CD4-positive, alpha-beta memory T cell (primary cell): Measurements from ENCODE around the gene CMTM8. TPM values are rescaled to one million over a fixed set of nuclear protein-coding genes. Genes with fewer than 3 reads are reported as not detected.
"Not testable (repeated sequence)": the region's sequence is repeated elsewhere in the genome, so short reads cannot be mapped to it uniquely, and the experiment has no call there.

ENCODE experiments used
- CTCF ChIA-PET: fragments of 350-600 bp; sonication (Branson Sonifier 250); formaldehyde crosslinking; loops from one replicate; lab custom pipeline; 2021; ENCODE audit warnings: inconsistent platforms; ENCODE audit not compliant: partially characterized antibody; lab: Charles Lee
- POLR2A ChIA-PET: fragments of 350-600 bp; sonication (Branson Sonifier 250); formaldehyde crosslinking; loops from one replicate; lab custom pipeline; 2021; ENCODE audit not compliant: partially characterized antibody; lab: Charles Lee
- DNase-seq, 5 donors: peaks; one replicate each; pipeline versions ENCODE4 v3.0.0 to v3.0.0-alpha.2; 2020 to 2022; ENCODE audit warnings: mixed read lengths in 1 of 5
- H3K27ac ChIP-seq: one replicate; pipeline ENCODE4 v1.7.0; 2013; ENCODE audit warnings: low read depth, low read length
- H3K27me3 ChIP-seq: 2 replicates; pipeline ENCODE4 v1.7.0; 2013; ENCODE audit warnings: mild to moderate bottlenecking, low read length, moderate library complexity; ENCODE audit not compliant: insufficient read depth
- H3K36me3 ChIP-seq: 2 replicates; pipeline ENCODE4 v1.7.0; 2013; ENCODE audit warnings: mild to moderate bottlenecking, low read length, moderate library complexity; ENCODE audit not compliant: insufficient read depth
- H3K4me1 ChIP-seq: 2 replicates; pipeline ENCODE4 v1.7.0; 2013; ENCODE audit warnings: mild to moderate bottlenecking, low read length, moderate library complexity; ENCODE audit not compliant: insufficient read depth
- H3K4me3 ChIP-seq, 2 donors: one replicate each; pipeline ENCODE4 v1.7.0; 2013; ENCODE audit warnings: low read length in 2 of 2, mild to moderate bottlenecking in 1 of 2
- H3K9me3 ChIP-seq, 2 donors: one replicate each; pipeline ENCODE4 v1.7.0; 2013; ENCODE audit warnings: low read length in 2 of 2, control low read depth in 1 of 2; ENCODE audit not compliant: control insufficient read depth in 1 of 2
- H3K27ac Mint-ChIP-seq, 7 donors: one replicate each; pipeline ENCODE4 v1.8.0; 2020 to 2021; ENCODE audit warnings: mixed read lengths in 7 of 7, mild to moderate bottlenecking in 6 of 7, inconsistent platforms in 3 of 7, moderate library complexity in 3 of 7
- H3K27me3 Mint-ChIP-seq, 2 donors: one replicate each; pipeline ENCODE4 v1.8.0; 2020 to 2021; ENCODE audit warnings: mixed read lengths in 2 of 2
- H3K36me3 Mint-ChIP-seq, 2 donors: one replicate each; pipeline ENCODE4 v1.8.0; 2020 to 2021; ENCODE audit warnings: mixed read lengths in 2 of 2, inconsistent platforms in 1 of 2, mild to moderate bottlenecking in 1 of 2
- H3K4me1 Mint-ChIP-seq, 4 donors: one replicate each; pipeline ENCODE4 v1.8.0; 2020 to 2021; ENCODE audit warnings: mixed read lengths in 4 of 4, mild to moderate bottlenecking in 1 of 4
- H3K4me3 Mint-ChIP-seq, 8 donors: one replicate each; pipeline ENCODE4 v1.8.0; 2020 to 2021; ENCODE audit warnings: mixed read lengths in 8 of 8, mild to moderate bottlenecking in 7 of 8, moderate library complexity in 6 of 8, inconsistent platforms in 3 of 8
- H3K9me3 Mint-ChIP-seq, 8 donors: one replicate each; pipeline ENCODE4 v1.8.0; 2020 to 2021; ENCODE audit warnings: mixed read lengths in 8 of 8, mild to moderate bottlenecking in 5 of 8, inconsistent platforms in 3 of 8, moderate library complexity in 1 of 8
- intact Hi-C: fragments of 100-400 bp; cut with micrococcal nuclease; formaldehyde crosslinking; loops from one replicate; pipeline ENCODE4 v1.15.1; 2023
- polyA plus RNA-seq, 2 donors: library from polyadenylated mRNA; unstranded; fragments of 300-500 nt; fragmentation: Illumina TruSeq; gene quantifications; one replicate each; pipeline ENCODE4 v1.2.3, GENCODE V29; 2021
- total RNA-seq, 2 experiments: library from RNA; stranded (reverse); gene quantifications; one replicate each; pipeline ENCODE4 v1.2.3, GENCODE V29; 2021

Gene CMTM8
- total RNA-seq = 10 to 100 TPM; 16.8 to 17.8 TPM
- polyA plus RNA-seq = 10 to 100 TPM; 11.9 to 12.9 TPM

GRCh38 chr3:32238453-32239306 is at the start of gene CMTM8:
TSS of gene CMTM8 (plus strand) at chr3:32238680. CDS start at chr3:32238973, 293 bp downstream.
- Mint-ChIP-seq H3K27ac (peak within 1 kb of the TSS; percentile 41 to 91 (median 66)), H3K9me3 (peaks cover 0 to 3% (median 0%) of the 10 kb centered on the region in 8 donors), H3K4me3 (peak within 1 kb of the TSS; percentile 87 to 93 (median 90)), H3K4me1 (peaks cover 28 to 50% (median 41%) of the 10 kb centered on the region in 4 donors), H3K27me3 (no peaks in the 10 kb centered on the region), H3K36me3 (peaks cover 4 to 10% of the 10 kb centered on the region in 2 donors)
- Histone ChIP-seq H3K4me1 (peaks cover 35% of the 10 kb centered on the region), H3K27me3 (no peaks in the 10 kb centered on the region), H3K4me3 (peak within 1 kb of the TSS; percentile 58 to 63), H3K9me3 (no peaks in the 10 kb centered on the region), H3K36me3 (no peaks in the 10 kb centered on the region), H3K27ac (peak within 1 kb of the TSS; percentile 57)
- DNase-seq = peak; percentile 65 to 72 (median 67)
- intact Hi-C loops = loop anchor here (1.0 to 2.0 kb wide), 2 partner anchors 50 to 61 kb away; no protein-coding TSS in a partner anchor
- ChIA-PET POLR2A (interaction anchor here (0.7 to 3.3 kb wide), 12 partner anchors 11 to 446 kb away, joined by 3 to 15 read pairs (median 4); partner anchors contain the start of gene CNOT10), CTCF (interaction anchor here (1.0 to 6.6 kb wide), 19 partner anchors 9 to 176 kb away, joined by 3 to 72 read pairs (median 7); no protein-coding TSS in a partner anchor)

GRCh38 chr3:32189693-32190092 is 48.8 kb upstream of the CMTM8 start:
- peaks cover 5 to 12% of the 10 kb centered on the region in 2 donors for H3K27me3 Mint-ChIP-seq
- H3K9me3 Mint-ChIP-seq = no peaks in the 10 kb centered on the region
- Histone ChIP-seq H3K36me3 (no peaks in the 10 kb centered on the region), H3K4me3 (no peak overlapping the region), H3K27me3 (no peaks in the 10 kb centered on the region), H3K4me1 (no peaks in the 10 kb centered on the region), H3K27ac (no peak overlapping the region), H3K9me3 (no peaks in the 10 kb centered on the region)
- ChIA-PET CTCF (interaction anchor here (1.9 kb wide), 1 partner anchor 14 kb away, joined by 5 read pairs; no protein-coding TSS in a partner anchor), POLR2A (no interaction called here)
- no peak overlapping the region for H3K4me3 Mint-ChIP-seq
- intact Hi-C loops = no loop called here
- no peaks in the 10 kb centered on the region for H3K4me1 Mint-ChIP-seq
- DNase-seq = no peak
- H3K27ac Mint-ChIP-seq = no peak overlapping the region
- H3K36me3 Mint-ChIP-seq = no peaks in the 10 kb centered on the region

GRCh38 chr3:32190556-32190955 is 47.9 kb upstream of the CMTM8 start:
- intact Hi-C loops, H3K4me3 Mint-ChIP-seq, H3K4me1 Mint-ChIP-seq, H3K9me3 Mint-ChIP-seq, DNase-seq, H3K27me3 Mint-ChIP-seq, H3K4me3 ChIP-seq, H3K27ac Mint-ChIP-seq, H3K36me3 ChIP-seq, H3K27ac ChIP-seq, H3K36me3 Mint-ChIP-seq, H3K9me3 ChIP-seq, H3K27me3 ChIP-seq, POLR2A ChIA-PET, H3K4me1 ChIP-seq: not testable (repeated sequence)
- CTCF ChIA-PET = interaction anchor here (1.9 kb wide), 1 partner anchor 15 kb away, joined by 5 read pairs; no protein-coding TSS in a partner anchor

- ChIA-PET CTCF (no interaction called here), POLR2A (no interaction called here)
- no peak overlapping the region for H3K27ac ChIP-seq
- Mint-ChIP-seq H3K4me1 (no peaks in the 10 kb centered on the region), H3K27me3 (peaks cover 5 to 10% of the 10 kb centered on the region in 2 donors), H3K27ac (no peak overlapping the region), H3K36me3 (no peaks in the 10 kb centered on the region), H3K4me3 (no peak overlapping the region), H3K9me3 (no peaks in the 10 kb centered on the region)
- no peaks in the 10 kb centered on the region for H3K9me3 ChIP-seq
- no peaks in the 10 kb centered on the region for H3K4me1 ChIP-seq
- H3K27me3 ChIP-seq = no peaks in the 10 kb centered on the region
- H3K36me3 ChIP-seq = no peaks in the 10 kb centered on the region
- intact Hi-C loops = no loop called here
- DNase-seq = no peak
- H3K4me3 ChIP-seq = no peak overlapping the region
Measured at GRCh38 chr3:32193101-32193500, 45.4 kb upstream of the CMTM8 start.

- Histone ChIP-seq H3K27me3 (no peaks in the 10 kb centered on the region), H3K9me3 (no peaks in the 10 kb centered on the region), H3K4me3 (no peak overlapping the region), H3K4me1 (no peaks in the 10 kb centered on the region), H3K36me3 (no peaks in the 10 kb centered on the region), H3K27ac (no peak overlapping the region)
- no peak for DNase-seq
- H3K27me3 Mint-ChIP-seq = peaks cover 12 to 13% of the 10 kb centered on the region in 2 donors
- H3K27ac Mint-ChIP-seq = no peak overlapping the region
- no peaks in the 10 kb centered on the region for H3K9me3 Mint-ChIP-seq
- peak overlapping the region in 1 of 8 donors; percentile 11 for H3K4me3 Mint-ChIP-seq
- H3K4me1 Mint-ChIP-seq = no peaks in the 10 kb centered on the region
- no peaks in the 10 kb centered on the region for H3K36me3 Mint-ChIP-seq
- ChIA-PET CTCF (no interaction called here), POLR2A (no interaction called here)
- intact Hi-C loops = no loop called here
Measured at GRCh38 chr3:32194653-32195052, 43.8 kb upstream of the CMTM8 start.

GRCh38 chr3:32195995-32196540 is 42.4 kb upstream of the CMTM8 start:
- ChIA-PET POLR2A (no interaction called here), CTCF (interaction anchor here (0.8 to 1.5 kb wide), 2 partner anchors 20 to 147 kb away, joined by 3 to 5 read pairs; no protein-coding TSS in a partner anchor)
- Histone ChIP-seq H3K4me1 (no peaks in the 10 kb centered on the region), H3K36me3 (no peaks in the 10 kb centered on the region), H3K27ac (no peak overlapping the region), H3K4me3 (no peak overlapping the region), H3K9me3 (no peaks in the 10 kb centered on the region), H3K27me3 (no peaks in the 10 kb centered on the region)
- no peak for DNase-seq
- H3K36me3 Mint-ChIP-seq = no peaks in the 10 kb centered on the region
- no peaks in the 10 kb centered on the region for H3K9me3 Mint-ChIP-seq
- no peak overlapping the region for H3K27ac Mint-ChIP-seq
- H3K4me3 Mint-ChIP-seq = no peak overlapping the region
- H3K4me1 Mint-ChIP-seq = no peaks in the 10 kb centered on the region
- intact Hi-C loops = no loop called here
- H3K27me3 Mint-ChIP-seq = peaks cover 12 to 15% of the 10 kb centered on the region in 2 donors

- Histone ChIP-seq H3K27ac (no peak overlapping the region), H3K9me3 (no peaks in the 10 kb centered on the region), H3K36me3 (no peaks in the 10 kb centered on the region), H3K27me3 (no peaks in the 10 kb centered on the region), H3K4me3 (no peak overlapping the region), H3K4me1 (no peaks in the 10 kb centered on the region)
- intact Hi-C loops = no loop called here
- no peak for DNase-seq
- no peak overlapping the region for H3K27ac Mint-ChIP-seq
- H3K4me1 Mint-ChIP-seq = no peaks in the 10 kb centered on the region
- H3K27me3 Mint-ChIP-seq = peaks cover 9 to 16% of the 10 kb centered on the region in 2 donors
- H3K4me3 Mint-ChIP-seq = no peak overlapping the region
- ChIA-PET POLR2A (no interaction called here), CTCF (interaction anchor here (0.9 kb wide), 1 partner anchor 91 kb away, joined by 3 read pairs; no protein-coding TSS in a partner anchor)
- H3K36me3 Mint-ChIP-seq = no peaks in the 10 kb centered on the region
- no peaks in the 10 kb centered on the region for H3K9me3 Mint-ChIP-seq
Measured at GRCh38 chr3:32197991-32198390, 40.5 kb upstream of the CMTM8 start.
